Hepatocyte (in vitro differentiated cells): ENCODE results near the gene L3MBTL1. TPM values are rescaled to one million over a fixed set of nuclear protein-coding genes. Genes with fewer than 3 reads are reported as not detected.
A peak's percentile ranks its signal among the peaks of the same experiment; 100 is the strongest.

Experiments
- DNase-seq: peaks from one replicate; pipeline ENCODE4 v3.0.0-alpha.2; 2016; ENCODE audit warnings: low spot score
- H2AFZ ChIP-seq: fragments of 200-600 bp; sonication (generic); 2 replicates; pipeline ENCODE4 v1.6.0; 2016; ENCODE audit warnings: antibody characterized with exemption, mild to moderate bottlenecking
- H3K27ac ChIP-seq: fragments of 200-600 bp; sonication (generic); 2 replicates; pipeline ENCODE4 v1.5.1; 2016; ENCODE audit warnings: mild to moderate bottlenecking
- H3K27me3 ChIP-seq: fragments of 200-600 bp; sonication (generic); 2 replicates; pipeline ENCODE4 v1.6.1; 2016
- H3K36me3 ChIP-seq: fragments of 200-600 bp; sonication (generic); replicated peaks from 2 replicates; pipeline ENCODE4 v1.5.1; 2016; ENCODE audit warnings: low read depth; ENCODE audit not compliant: insufficient read depth
- H3K4me1 ChIP-seq: fragments of 200-600 bp; sonication (generic); 2 replicates; pipeline ENCODE4 v1.5.1; 2016; ENCODE audit warnings: mild to moderate bottlenecking, moderate library complexity; ENCODE audit not compliant: insufficient read depth
- H3K4me2 ChIP-seq: fragments of 200-600 bp; sonication (generic); 2 replicates; pipeline ENCODE4 v1.6.0; 2016
- H3K4me3 ChIP-seq: fragments of 200-600 bp; sonication (generic); 2 replicates; pipeline ENCODE4 v1.5.1; 2016; ENCODE audit warnings: mild to moderate bottlenecking
- H3K79me2 ChIP-seq: fragments of 200-600 bp; sonication (generic); 2 replicates; pipeline ENCODE4 v1.6.0; 2017; ENCODE audit warnings: mild to moderate bottlenecking
- H3K9me2 ChIP-seq: fragments of 200-600 bp; sonication (generic); replicated peaks from 2 replicates; pipeline ENCODE4 v1.6.0; 2017; ENCODE audit warnings: mild to moderate bottlenecking; ENCODE audit not compliant: insufficient read depth
- H3K9me3 ChIP-seq: fragments of 200-600 bp; sonication (generic); 2 replicates; pipeline ENCODE4 v1.5.1; 2016; ENCODE audit warnings: low read depth, mild to moderate bottlenecking
- H4K20me1 ChIP-seq: fragments of 200-600 bp; sonication (generic); 2 replicates; pipeline ENCODE4 v1.6.0; 2016; ENCODE audit warnings: mild to moderate bottlenecking; ENCODE audit not compliant: insufficient read depth, poor library complexity, severe bottlenecking
- CTCF ChIP-seq: fragments of 200-600 bp; sonication (generic); IDR thresholded peaks from 2 replicates; pipeline ENCODE4 v1.5.1; 2016; ENCODE audit warnings: antibody characterized with exemption, mild to moderate bottlenecking; ENCODE audit not compliant: poor library complexity
- EZH2 ChIP-seq: fragments of 200-600 bp; sonication (generic); IDR thresholded peaks from 2 replicates; pipeline ENCODE4 v1.6.1; 2016; ENCODE audit warnings: antibody characterized with exemption, mild to moderate bottlenecking, borderline replicate concordance
- EZH2phosphoT487 ChIP-seq: fragments of 200-600 bp; sonication (generic); IDR thresholded peaks from one replicate; pipeline ENCODE4 v1.6.1; 2018; ENCODE audit warnings: antibody characterized with exemption, mild to moderate bottlenecking, low read depth, moderate library complexity; ENCODE audit not compliant: unreplicated experiment, severe bottlenecking
- WGBS: methylation state at CpG from one replicate; pipeline ENCODE4 v1.1.6; 2016; ENCODE audit warnings: low lambda C conversion rate; ENCODE audit errors: missing lambda C conversion rate; 5-methylcytosine and 5-hydroxymethylcytosine counted together
- polyA plus RNA-seq: library from polyadenylated mRNA; unstranded; fragments of >200 nt; fragmentation: Nextera tagmentation; extraction: Ambion mirVana; gene quantifications from 2 replicates; pipeline ENCODE4 v1.2.1, GENCODE V29; 2016
- total RNA-seq: library from RNA; depleted of rRNA; stranded (reverse); fragments of >200 nt; gene quantifications from 2 replicates; pipeline ENCODE4 v1.2.3, GENCODE V29; 2014

Gene L3MBTL1
- total RNA-seq = 6.2 and 7.9 TPM in 2 replicates
- polyA plus RNA-seq = 7.5 and 14.6 TPM in 2 replicates

- Histone ChIP-seq H3K4me1 (peaks cover 5% of the 10 kb centered on the region), H3K9me2 (no peaks in the 10 kb centered on the region), H2AFZ (peak within 1 kb of the TSS; percentile 93), H3K4me2 (peak within 1 kb of the TSS; percentile 93), H3K27me3 (peaks cover 15% of the 10 kb centered on the region), H3K9me3 (no peaks in the 10 kb centered on the region), H3K27ac (no peak within 1 kb of the TSS), H3K36me3 (no peaks in the 10 kb centered on the region), H3K79me2 (no peaks in the 10 kb centered on the region), H3K4me3 (peak within 1 kb of the TSS; percentile 53), H4K20me1 (no peaks in the 10 kb centered on the region)
- TF ChIP-seq EZH2 (no peak), EZH2phosphoT487 (no peak), CTCF (no peak)
- WGBS = 13% methylated on average over 77 of the region's 95 CpGs
- peak; percentile 87 for DNase-seq
These were observed at the start of gene L3MBTL1 for GRCh38 chr20:43507150-43508080. Gene L3MBTL1, plus strand, starts transcription at chr20:43507697. Its CDS starts 5,807 bp downstream, at chr20:43513504.

- TF ChIP-seq EZH2phosphoT487 = no peak
- no peak for DNase-seq
These were observed 49.0 kb upstream of the L3MBTL1 start for GRCh38 chr20:43458422-43458924.

GRCh38 chr20:43459022-43459942, 48.2 kb upstream of the L3MBTL1 start:
- Histone ChIP-seq H3K9me2 (no peaks in the 10 kb centered on the region), H3K4me3 (peak overlapping the region; percentile 75), H3K79me2 (peaks cover 60% of the 10 kb centered on the region), H3K4me2 (peak overlapping the region; percentile 85), H3K9me3 (no peaks in the 10 kb centered on the region), H4K20me1 (peaks cover 60% of the 10 kb centered on the region), H3K27ac (peak overlapping the region; percentile 100), H3K27me3 (no peaks in the 10 kb centered on the region), H2AFZ (no peak overlapping the region), H3K4me1 (no peaks in the 10 kb centered on the region), H3K36me3 (peaks cover 23% of the 10 kb centered on the region)
- TF ChIP-seq EZH2phosphoT487 (no peak), CTCF (no peak), EZH2 (no peak)
- 66% methylated on average over 12 of the region's 12 CpGs for WGBS
- DNase-seq = no peak

More at GRCh38 chr20:43458422-43458924, 49.0 kb upstream of the L3MBTL1 start:
- H3K4me3 ChIP-seq = peak overlapping the region; percentile 75
- 0% methylated on average over 12 of the region's 41 CpGs for WGBS
- peaks cover 15% of the 10 kb centered on the region for H3K36me3 ChIP-seq
- peaks cover 52% of the 10 kb centered on the region for H3K79me2 ChIP-seq
- peaks cover 52% of the 10 kb centered on the region for H4K20me1 ChIP-seq
- H3K9me3 ChIP-seq = no peaks in the 10 kb centered on the region
- H3K27ac ChIP-seq = peak overlapping the region; percentile 100
- H3K9me2 ChIP-seq = no peaks in the 10 kb centered on the region
- no peaks in the 10 kb centered on the region for H3K27me3 ChIP-seq
- H3K4me1 ChIP-seq = no peaks in the 10 kb centered on the region
- peak overlapping the region; percentile 85 for H3K4me2 ChIP-seq
- peak overlapping the region; percentile 21 for H2AFZ ChIP-seq
